Kidney glomerular epithelial cell (primary cell): ENCODE data around the gene YY1AP1.
A peak's percentile ranks its signal among the peaks of the same experiment; 100 is the strongest.
"Not testable (repeated sequence)": the region's sequence is repeated elsewhere in the genome, so short reads cannot be mapped to it uniquely, and the experiment has no call there.

ENCODE experiments used
- DNase-seq: peaks from one replicate; lab custom pipeline; 2025; lab: John Stamatoyannopoulos, UW

YY1AP1 gene

GRCh38 chr1:155645648-155646047 is 42.9 kb downstream of the YY1AP1 start:
- no peak for DNase-seq

GRCh38 chr1:155645034-155645598 is 43.5 kb downstream of the YY1AP1 start:
- DNase-seq, result no peak

GRCh38 chr1:155643230-155643629 is 45.3 kb downstream of the YY1AP1 start:
- no peak for DNase-seq

- DNase-seq, result not testable (repeated sequence)
Observed at GRCh38 chr1:155642559-155643180, 45.9 kb downstream of the YY1AP1 start.

- no peak for DNase-seq
Observed at GRCh38 chr1:155640367-155640766, 48.2 kb downstream of the YY1AP1 start.

- no peak for DNase-seq
Observed at GRCh38 chr1:155636397-155637153, 52.0 kb downstream of the YY1AP1 start.

- DNase-seq, result not testable (repeated sequence)
Observed at GRCh38 chr1:155626428-155626827, 62.1 kb downstream of the YY1AP1 start.

- DNase-seq, result no peak
Observed at GRCh38 chr1:155623357-155623756, 65.2 kb downstream of the YY1AP1 start.

GRCh38 chr1:155622191-155622590 is 66.4 kb downstream of the YY1AP1 start:
- no peak for DNase-seq

GRCh38 chr1:155613226-155613625 is 75.3 kb downstream of the YY1AP1 start:
- DNase-seq, result not testable (repeated sequence)

- DNase-seq, result not testable (repeated sequence)
Observed at GRCh38 chr1:155610257-155610647, 78.3 kb downstream of the YY1AP1 start.

- DNase-seq, result peak; percentile 95
Observed at GRCh38 chr1:155609515-155610256, 78.9 kb downstream of the YY1AP1 start, which contains the start of gene MSTO1. Gene MSTO1 (plus strand): TSS chr1:155610218. CDS start chr1:155610249, 31 bp downstream.
